T-helper 2 cell treated with Interferon-gamma antibody and Interleukin-4, amounts not matched to agents 5 μg/mL and 100 μg/mL, for 36 hours (primary cell): Measurements from ENCODE around the gene SCNN1B.
"Not testable (repeated sequence)": the region's sequence is repeated elsewhere in the genome, so short reads cannot be mapped to it uniquely, and the experiment has no call there.

ENCODE experiments used
- DNase-seq: peaks from one replicate; pipeline ENCODE4 v3.0.0; 2021; ENCODE audit warnings: low spot score
- H3K27ac Mint-ChIP-seq: one replicate; pipeline ENCODE4 v1.8.0; 2021; ENCODE audit warnings: mild to moderate bottlenecking, mixed read lengths
- H3K27me3 Mint-ChIP-seq: one replicate; pipeline ENCODE4 v1.8.0; 2021; ENCODE audit warnings: low read depth, mixed read lengths
- H3K36me3 Mint-ChIP-seq: one replicate; pipeline ENCODE4 v1.8.0; 2021; ENCODE audit warnings: low read depth, mixed read lengths
- H3K4me1 Mint-ChIP-seq: one replicate; pipeline ENCODE4 v1.8.0; 2021; ENCODE audit warnings: low read depth, mixed read lengths
- H3K4me3 Mint-ChIP-seq: one replicate; pipeline ENCODE4 v1.8.0; 2022; ENCODE audit warnings: mild to moderate bottlenecking, moderate library complexity, mixed read lengths
- H3K9me3 Mint-ChIP-seq: one replicate; pipeline ENCODE4 v1.8.0; 2021; ENCODE audit warnings: mixed read lengths

SCNN1B gene

DNA sequence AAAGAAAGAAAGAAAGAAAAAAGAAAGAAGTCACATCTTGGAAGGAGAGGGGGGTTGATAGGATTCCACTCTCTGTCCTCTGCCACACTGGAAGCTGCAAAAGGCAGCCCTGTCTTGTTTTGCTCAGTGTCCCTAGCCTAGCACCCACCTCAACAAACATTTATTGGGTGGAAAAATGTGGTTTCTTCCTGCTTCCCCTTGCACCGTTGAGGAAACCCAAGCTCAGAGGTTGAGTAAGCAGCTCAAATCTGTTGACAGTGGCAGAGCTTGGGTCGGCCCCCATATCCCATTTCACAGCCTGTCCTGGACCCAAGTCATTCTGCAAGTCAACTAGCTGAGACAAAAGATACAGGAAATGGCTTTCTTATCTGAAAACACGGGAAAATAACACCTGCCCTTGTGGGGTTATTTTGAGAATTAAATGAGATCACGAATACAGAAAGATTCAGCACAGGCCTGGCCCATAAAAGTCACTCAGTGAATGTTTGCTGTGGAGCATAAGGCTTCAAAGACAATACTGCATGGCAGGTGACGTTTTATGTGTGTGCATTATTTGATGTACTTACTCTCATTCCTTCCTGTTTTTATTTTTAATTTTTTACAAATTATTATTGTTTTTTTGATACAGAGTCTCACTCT is 63.6 kb downstream of the SCNN1B start:
- Mint-ChIP-seq H3K36me3 (no peaks in the 10 kb centered on the region), H3K4me1 (peaks cover 10% of the 10 kb centered on the region), H3K27me3 (no peaks in the 10 kb centered on the region), H3K27ac (peak overlapping the region; percentile 1), H3K9me3 (no peaks in the 10 kb centered on the region), H3K4me3 (peak overlapping the region; percentile 13)
- peak; percentile 19 for DNase-seq

DNA sequence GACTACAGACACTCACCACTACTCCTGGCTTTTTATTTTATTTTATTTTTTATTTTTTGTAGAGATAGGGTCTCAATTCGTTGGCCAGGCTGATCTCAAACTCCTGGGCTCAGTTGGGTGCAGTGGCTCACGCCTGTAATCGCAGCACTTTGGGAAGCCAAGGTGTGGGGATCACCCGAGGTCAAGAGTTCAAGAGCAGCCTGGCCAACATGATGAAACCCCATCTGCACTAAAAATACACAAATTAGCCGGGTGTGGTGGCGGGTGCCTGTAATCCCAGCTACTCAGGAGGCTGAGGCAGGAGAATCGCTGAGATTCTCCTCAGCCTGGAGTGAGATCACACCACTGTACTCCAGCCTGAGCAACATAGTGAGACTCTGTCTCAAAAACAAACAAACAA is 64.2 kb downstream of the SCNN1B start:
- not testable (repeated sequence) for DNase-seq, H3K27ac Mint-ChIP-seq, H3K36me3 Mint-ChIP-seq, H3K27me3 Mint-ChIP-seq, H3K4me1 Mint-ChIP-seq, H3K4me3 Mint-ChIP-seq, H3K9me3 Mint-ChIP-seq

DNA sequence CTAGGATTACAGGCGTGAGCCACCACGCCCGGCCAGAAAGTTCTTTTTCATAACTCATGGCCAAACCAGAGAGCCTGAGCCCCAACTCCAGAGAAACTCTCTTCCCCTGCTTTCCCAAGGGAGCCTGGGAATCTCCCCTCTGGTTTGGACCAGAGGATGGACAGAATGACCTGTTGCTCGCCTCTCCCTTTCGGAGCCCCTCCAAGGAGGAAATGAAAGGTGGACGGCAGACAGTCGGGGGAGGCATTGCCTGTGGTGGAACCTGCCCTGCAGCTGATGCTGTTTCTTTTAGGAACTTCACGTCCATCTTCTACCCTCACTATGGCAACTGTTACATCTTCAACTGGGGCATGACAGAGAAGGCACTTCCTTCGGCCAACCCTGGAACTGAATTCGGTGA is 65.5 kb downstream of the SCNN1B start:
- no peaks in the 10 kb centered on the region for H3K27me3 Mint-ChIP-seq
- no peak overlapping the region for H3K4me3 Mint-ChIP-seq
- DNase-seq, result no peak
- H3K27ac Mint-ChIP-seq, result no peak overlapping the region
- no peaks in the 10 kb centered on the region for H3K36me3 Mint-ChIP-seq
- peaks cover 10% of the 10 kb centered on the region for H3K4me1 Mint-ChIP-seq
- no peaks in the 10 kb centered on the region for H3K9me3 Mint-ChIP-seq

DNA sequence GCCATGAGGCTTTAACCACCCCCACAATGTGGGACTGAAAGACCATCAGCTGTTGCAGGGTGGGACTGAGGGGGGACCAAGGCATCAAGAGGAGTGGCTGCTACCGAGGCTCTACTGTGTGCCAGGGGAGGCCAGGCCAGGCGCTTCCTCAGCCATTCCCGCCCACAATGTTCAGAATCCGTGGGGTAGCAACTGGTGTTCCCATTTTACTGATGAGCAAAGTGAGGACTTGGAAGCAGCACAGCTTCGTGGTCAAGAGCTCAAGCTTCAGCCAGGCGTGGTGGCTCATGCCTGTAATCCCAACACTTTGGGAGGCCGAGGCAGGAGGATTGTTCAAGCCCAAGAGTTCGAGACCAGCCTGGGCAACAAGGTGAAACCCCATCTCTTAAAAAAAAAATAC is 65.9 kb downstream of the SCNN1B start:
- no peaks in the 10 kb centered on the region for H3K36me3 Mint-ChIP-seq
- H3K4me3 Mint-ChIP-seq, result no peak overlapping the region
- no peak overlapping the region for H3K27ac Mint-ChIP-seq
- no peak for DNase-seq
- no peaks in the 10 kb centered on the region for H3K27me3 Mint-ChIP-seq
- H3K4me1 Mint-ChIP-seq, result peaks cover 10% of the 10 kb centered on the region
- H3K9me3 Mint-ChIP-seq, result no peaks in the 10 kb centered on the region

DNA sequence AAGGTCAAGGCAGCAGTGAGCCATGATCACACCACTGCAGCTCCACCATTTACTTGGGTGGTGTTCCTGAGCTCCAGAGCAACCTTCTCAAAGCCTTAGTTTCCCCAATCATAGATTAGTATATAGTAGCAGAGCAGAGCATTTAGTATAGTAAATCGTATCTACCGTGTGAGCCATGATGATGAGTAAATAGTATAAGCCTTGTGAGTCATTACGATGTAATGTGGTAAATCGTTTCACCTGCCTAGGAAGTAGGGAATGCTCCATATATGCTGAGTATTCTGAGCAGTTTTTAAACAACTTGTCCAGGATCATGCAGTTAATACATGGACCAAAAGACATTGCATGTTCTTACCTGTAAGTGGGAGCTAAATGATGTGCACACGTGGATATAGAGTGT is 66.4 kb downstream of the SCNN1B start:
- no peak overlapping the region for H3K27ac Mint-ChIP-seq
- peaks cover 10% of the 10 kb centered on the region for H3K4me1 Mint-ChIP-seq
- H3K27me3 Mint-ChIP-seq, result no peaks in the 10 kb centered on the region
- no peak for DNase-seq
- no peaks in the 10 kb centered on the region for H3K36me3 Mint-ChIP-seq
- no peak overlapping the region for H3K4me3 Mint-ChIP-seq
- no peaks in the 10 kb centered on the region for H3K9me3 Mint-ChIP-seq

DNA sequence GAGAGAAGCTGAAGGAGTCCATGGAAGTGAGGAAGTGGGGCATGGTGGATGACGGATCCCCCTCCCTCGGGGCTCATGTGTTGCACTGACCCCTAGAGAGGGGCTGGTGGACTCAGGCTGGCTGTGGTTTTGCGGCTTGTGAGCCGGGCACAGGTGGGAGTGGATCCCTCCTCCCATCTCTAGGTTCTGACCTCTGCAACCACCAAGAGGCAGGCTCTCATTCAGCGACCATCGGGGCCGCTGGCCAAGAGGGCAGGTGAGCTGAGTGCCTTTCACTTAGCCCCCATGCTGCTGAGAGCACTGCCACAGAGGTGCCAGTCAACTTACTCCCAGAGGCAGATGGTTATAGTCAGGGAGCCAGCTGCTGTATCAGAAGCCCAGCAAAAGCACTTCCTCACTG is 67.3 kb downstream of the SCNN1B start:
- no peaks in the 10 kb centered on the region for H3K36me3 Mint-ChIP-seq
- H3K4me3 Mint-ChIP-seq, result no peak overlapping the region
- peaks cover 10% of the 10 kb centered on the region for H3K4me1 Mint-ChIP-seq
- no peak overlapping the region for H3K27ac Mint-ChIP-seq
- no peaks in the 10 kb centered on the region for H3K9me3 Mint-ChIP-seq
- no peak for DNase-seq
- H3K27me3 Mint-ChIP-seq, result no peaks in the 10 kb centered on the region

DNA sequence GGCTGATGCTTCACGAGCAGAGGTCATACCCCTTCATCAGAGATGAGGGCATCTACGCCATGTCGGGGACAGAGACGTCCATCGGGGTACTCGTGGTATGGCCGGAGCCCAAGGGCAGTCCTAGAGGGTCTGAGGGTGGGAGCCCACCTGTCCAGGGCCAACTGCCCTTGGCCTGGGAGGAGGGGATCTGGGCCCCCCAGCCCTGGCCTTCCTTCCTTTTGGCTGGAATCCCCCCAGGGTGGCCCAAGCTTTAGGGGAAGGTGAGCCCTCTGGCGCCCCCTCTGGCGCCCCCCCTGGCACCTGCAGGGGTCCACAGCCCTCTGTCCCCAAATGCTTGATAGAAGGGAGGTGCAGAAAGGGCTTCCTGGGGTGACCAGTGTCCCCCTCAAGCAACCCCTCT is 69.3 kb downstream of the SCNN1B start:
- H3K4me1 Mint-ChIP-seq, result no peaks in the 10 kb centered on the region
- no peaks in the 10 kb centered on the region for H3K9me3 Mint-ChIP-seq
- no peak for DNase-seq
- H3K27ac Mint-ChIP-seq, result no peak overlapping the region
- no peaks in the 10 kb centered on the region for H3K36me3 Mint-ChIP-seq
- no peaks in the 10 kb centered on the region for H3K27me3 Mint-ChIP-seq
- H3K4me3 Mint-ChIP-seq, result no peak overlapping the region

DNA sequence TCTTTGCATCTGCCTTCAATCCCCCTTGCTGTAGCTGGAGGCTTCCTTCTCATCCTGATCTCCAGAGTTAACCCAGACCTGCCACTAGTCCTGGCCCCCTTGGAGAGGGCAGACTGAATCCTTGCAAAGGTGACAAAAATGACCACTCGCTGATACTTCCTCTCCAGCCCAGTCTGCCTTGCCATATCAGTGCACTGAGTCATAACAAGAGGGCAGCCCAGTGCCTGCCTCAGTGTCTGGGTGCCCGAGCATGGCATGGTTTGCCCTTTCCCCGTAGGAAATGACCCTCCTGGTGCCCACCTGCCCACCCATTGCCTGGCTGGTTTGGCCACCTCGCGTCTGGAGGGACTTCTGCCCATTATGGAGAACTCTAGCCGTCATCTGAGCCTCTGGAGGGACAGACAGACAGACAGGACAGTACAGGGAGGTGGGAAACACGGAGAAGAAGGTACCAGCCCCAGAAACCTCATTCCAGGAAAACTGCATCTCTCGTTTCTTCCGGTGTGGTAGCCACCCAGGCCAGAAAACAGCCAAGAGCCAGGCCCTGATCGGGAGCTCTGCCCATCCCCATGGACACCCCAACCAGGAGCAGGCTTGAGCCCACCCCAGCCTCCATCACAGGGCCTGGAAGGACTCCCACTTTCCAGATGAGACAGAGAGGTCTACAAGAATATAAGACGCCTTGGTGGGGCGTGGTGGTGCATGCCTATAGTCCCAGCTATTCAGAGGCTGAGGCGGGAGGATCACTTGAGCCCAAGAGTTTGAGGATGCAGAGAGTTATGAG is 71.5 kb downstream of the SCNN1B start:
- Mint-ChIP-seq H3K4me3 (no peak overlapping the region), H3K27me3 (no peaks in the 10 kb centered on the region), H3K9me3 (no peaks in the 10 kb centered on the region), H3K36me3 (no peaks in the 10 kb centered on the region), H3K4me1 (no peaks in the 10 kb centered on the region), H3K27ac (no peak overlapping the region)
- no peak for DNase-seq

DNA sequence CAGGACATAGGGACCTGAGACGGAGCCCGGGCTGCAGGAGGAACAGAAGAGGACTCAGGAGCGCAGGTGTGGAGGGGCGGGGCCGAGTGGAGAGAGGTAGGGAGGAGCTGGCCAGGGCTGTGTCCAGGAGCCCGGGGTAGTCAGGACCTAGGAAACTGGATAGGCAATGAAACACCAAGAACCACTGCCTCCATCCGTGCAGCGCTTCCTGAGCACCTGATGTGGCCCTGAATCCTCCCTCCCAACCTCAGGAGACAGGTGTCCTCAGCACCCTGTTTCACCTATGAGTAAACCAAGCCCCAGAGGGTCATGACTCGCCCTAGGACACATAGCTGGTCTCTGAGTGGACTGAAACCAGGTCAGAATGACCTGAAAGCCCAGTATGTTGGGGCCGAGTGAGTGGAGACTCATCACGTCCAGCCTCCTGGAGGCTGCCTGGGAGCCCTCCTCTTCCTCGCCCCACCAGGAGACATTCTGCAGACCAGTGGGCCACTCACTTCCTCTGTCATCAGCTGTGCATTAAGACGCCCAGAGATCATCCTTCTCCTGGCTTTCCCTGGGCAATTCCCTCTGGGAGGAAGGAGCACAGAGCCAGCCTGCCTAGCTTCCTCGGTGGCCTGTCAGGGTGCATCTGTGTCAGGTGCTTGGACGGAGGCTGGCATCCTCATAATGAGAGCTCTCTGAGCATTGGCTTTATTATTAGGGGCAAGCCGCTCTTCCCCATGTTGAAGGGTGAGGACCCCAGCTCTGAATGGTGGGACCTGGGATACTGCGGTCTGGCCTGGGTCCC is 72.8 kb downstream of the SCNN1B start:
- Mint-ChIP-seq H3K27me3 (no peaks in the 10 kb centered on the region), H3K36me3 (no peaks in the 10 kb centered on the region), H3K4me1 (no peaks in the 10 kb centered on the region), H3K27ac (no peak overlapping the region), H3K9me3 (no peaks in the 10 kb centered on the region), H3K4me3 (no peak overlapping the region)
- DNase-seq, result no peak

DNA sequence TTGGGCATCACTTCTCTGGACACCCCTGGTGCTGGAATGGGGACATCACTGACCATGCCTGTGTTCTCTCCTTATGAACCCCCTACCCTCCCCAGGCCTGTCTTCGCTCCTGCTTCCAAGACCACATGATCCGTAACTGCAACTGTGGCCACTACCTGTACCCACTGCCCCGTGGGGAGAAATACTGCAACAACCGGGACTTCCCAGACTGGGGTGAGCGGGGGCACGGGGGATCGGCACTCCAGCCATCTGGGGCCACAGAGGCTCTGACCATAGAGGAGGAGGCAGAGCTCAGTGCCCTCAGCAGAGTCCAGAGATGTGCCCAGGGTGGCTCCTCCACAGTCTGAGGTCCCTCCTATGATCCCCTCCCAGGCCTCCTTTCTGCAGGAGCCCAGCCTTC is 73.5 kb downstream of the SCNN1B start:
- Mint-ChIP-seq H3K27ac (no peak overlapping the region), H3K36me3 (no peaks in the 10 kb centered on the region), H3K27me3 (no peaks in the 10 kb centered on the region), H3K4me3 (no peak overlapping the region), H3K4me1 (no peaks in the 10 kb centered on the region), H3K9me3 (no peaks in the 10 kb centered on the region)
- DNase-seq, result no peak

DNA sequence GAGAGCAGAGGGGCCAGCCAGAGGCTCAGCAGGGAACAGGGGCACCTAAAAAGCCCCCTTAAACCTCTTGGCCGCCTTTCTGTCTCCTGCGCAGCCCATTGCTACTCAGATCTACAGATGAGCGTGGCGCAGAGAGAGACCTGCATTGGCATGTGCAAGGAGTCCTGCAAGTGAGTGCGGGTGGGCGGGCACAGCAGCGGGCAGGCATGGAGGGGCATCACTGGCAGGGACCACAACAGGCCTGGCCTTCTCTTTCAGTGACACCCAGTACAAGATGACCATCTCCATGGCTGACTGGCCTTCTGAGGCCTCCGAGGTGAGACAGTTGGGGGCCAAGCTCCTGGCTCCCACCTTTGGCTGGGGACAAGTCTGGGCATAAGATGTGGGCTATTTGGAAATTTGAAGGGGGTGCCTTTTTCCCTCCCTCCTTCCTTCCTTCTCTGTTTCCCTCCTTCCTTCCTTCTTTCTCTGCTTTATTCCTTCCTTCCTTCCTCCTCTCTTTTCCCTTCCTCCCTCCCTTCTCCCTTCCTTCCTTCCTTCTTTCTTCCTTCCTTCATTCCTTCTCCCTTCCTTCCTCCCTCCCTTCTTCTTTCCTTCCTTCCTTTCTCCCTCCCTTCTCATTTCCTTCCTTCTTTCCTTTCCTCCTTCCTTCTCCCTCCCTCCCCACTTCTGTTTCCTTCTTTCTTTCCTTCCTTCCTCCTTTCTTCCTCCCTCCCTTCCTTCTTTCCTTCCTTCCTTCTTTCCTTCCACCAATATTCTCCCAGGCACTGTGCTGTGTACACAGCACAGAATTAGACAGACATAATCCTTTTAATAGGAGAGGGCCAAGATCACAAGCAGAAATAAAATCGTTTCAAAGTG is 75.2 kb downstream of the SCNN1B start:
- no peaks in the 10 kb centered on the region for H3K4me1 Mint-ChIP-seq
- no peaks in the 10 kb centered on the region for H3K36me3 Mint-ChIP-seq
- DNase-seq, result no peak
- H3K4me3 Mint-ChIP-seq, result no peak overlapping the region
- no peak overlapping the region for H3K27ac Mint-ChIP-seq
- no peaks in the 10 kb centered on the region for H3K9me3 Mint-ChIP-seq
- no peaks in the 10 kb centered on the region for H3K27me3 Mint-ChIP-seq

DNA sequence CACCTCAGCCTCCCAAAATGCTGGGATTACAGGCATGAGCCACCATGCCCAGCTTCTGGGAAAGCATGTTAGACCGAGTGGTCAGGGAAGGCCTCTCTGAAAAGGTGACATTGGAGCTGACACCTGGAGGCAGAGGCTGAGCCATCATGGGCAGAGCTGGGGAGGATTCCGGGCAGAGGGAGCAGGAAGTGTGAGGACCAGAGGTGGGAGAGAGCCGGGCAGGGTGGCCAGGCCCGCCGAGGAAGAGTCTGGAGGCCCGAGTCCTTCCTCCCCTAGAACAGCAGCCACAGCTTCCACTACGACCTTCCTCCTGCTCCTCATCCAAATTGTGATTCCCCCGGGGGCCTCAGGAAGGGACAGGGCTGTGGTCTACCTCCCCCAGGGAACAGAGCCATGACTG is 76.2 kb downstream of the SCNN1B start:
- Mint-ChIP-seq H3K27me3 (no peaks in the 10 kb centered on the region), H3K4me3 (no peak overlapping the region), H3K36me3 (no peaks in the 10 kb centered on the region), H3K9me3 (no peaks in the 10 kb centered on the region), H3K27ac (no peak overlapping the region), H3K4me1 (no peaks in the 10 kb centered on the region)
- DNase-seq, result no peak

DNA sequence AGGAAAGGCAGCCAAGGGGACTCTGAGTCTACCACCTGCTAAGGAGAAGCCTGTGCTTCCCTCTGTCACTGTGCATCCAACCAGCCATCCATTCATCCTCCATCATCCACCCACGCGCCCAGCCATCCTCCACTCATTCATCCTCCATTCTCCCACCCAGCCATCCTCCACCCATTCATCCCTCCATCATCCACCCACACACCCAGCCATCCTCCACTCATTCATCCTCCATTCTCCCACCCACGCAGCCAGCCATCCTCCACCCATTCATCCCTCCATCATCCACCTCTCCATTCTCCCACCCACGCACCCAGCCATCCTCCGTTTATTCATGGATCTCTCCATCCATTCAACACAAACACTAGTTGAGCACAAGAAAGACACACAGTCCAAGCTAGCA is 76.8 kb downstream of the SCNN1B start:
- no peak overlapping the region for H3K27ac Mint-ChIP-seq
- no peak for DNase-seq
- no peak overlapping the region for H3K4me3 Mint-ChIP-seq
- no peaks in the 10 kb centered on the region for H3K27me3 Mint-ChIP-seq
- H3K36me3 Mint-ChIP-seq, result no peaks in the 10 kb centered on the region
- no peaks in the 10 kb centered on the region for H3K9me3 Mint-ChIP-seq
- H3K4me1 Mint-ChIP-seq, result no peaks in the 10 kb centered on the region

DNA sequence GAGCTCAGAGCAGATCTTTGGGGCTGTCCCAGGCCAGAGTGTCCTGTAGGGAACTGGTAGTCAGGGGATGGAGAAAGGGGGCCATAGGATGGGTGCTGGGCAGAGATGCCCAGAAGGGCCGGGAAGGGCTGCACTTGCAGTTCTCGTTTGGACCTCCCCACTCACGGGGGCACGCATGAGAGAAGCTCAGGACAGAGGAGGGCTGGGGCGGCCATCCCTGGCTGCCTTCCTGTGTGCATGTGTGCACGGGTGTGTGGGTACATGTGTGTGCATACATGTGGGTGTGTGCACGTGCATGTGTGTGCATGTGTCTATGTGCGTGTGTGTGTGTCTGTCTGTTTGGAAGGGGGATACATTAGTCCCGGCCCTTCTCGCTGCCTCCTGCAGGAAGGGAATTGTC is 77.6 kb downstream of the SCNN1B start:
- no peaks in the 10 kb centered on the region for H3K4me1 Mint-ChIP-seq
- no peak for DNase-seq
- H3K27me3 Mint-ChIP-seq, result no peaks in the 10 kb centered on the region
- no peak overlapping the region for H3K27ac Mint-ChIP-seq
- no peak overlapping the region for H3K4me3 Mint-ChIP-seq
- no peaks in the 10 kb centered on the region for H3K36me3 Mint-ChIP-seq
- no peaks in the 10 kb centered on the region for H3K9me3 Mint-ChIP-seq
